Chondrocyte (in vitro differentiated cells): ENCODE results near the gene FUT4. TPM values are rescaled to one million over a fixed set of nuclear protein-coding genes. Genes with fewer than 3 reads are reported as not detected.

Experiments
- DNase-seq: peaks from one replicate; pipeline ENCODE4 v3.0.0; 2021; ENCODE audit warnings: mixed read lengths, low spot score
- H3K27ac Mint-ChIP-seq: one replicate; pipeline ENCODE4 v1.8.0; 2021; ENCODE audit warnings: mild to moderate bottlenecking, moderate library complexity, mixed read lengths; ENCODE audit not compliant: unreplicated experiment
- H3K27me3 Mint-ChIP-seq: 2 replicates; pipeline ENCODE4 v1.8.0; 2021; ENCODE audit warnings: low read depth, mixed read lengths
- H3K36me3 Mint-ChIP-seq: 2 replicates; pipeline ENCODE4 v1.8.0; 2021; ENCODE audit warnings: low read depth, mixed read lengths
- H3K4me1 Mint-ChIP-seq: 2 replicates; pipeline ENCODE4 v1.8.0; 2021; ENCODE audit warnings: low read depth, mild to moderate bottlenecking, mixed read lengths
- H3K4me3 Mint-ChIP-seq: one replicate; pipeline ENCODE4 v1.8.0; 2021; ENCODE audit warnings: mild to moderate bottlenecking, moderate library complexity, mixed read lengths; ENCODE audit not compliant: unreplicated experiment
- H3K9me3 Mint-ChIP-seq: 2 replicates; pipeline ENCODE4 v1.8.0; 2021; ENCODE audit warnings: low read depth, mixed read lengths
- CTCF ChIP-seq: fragments of 200-600 bp; sonication (generic); IDR thresholded peaks from 2 replicates; pipeline ENCODE4 v1.5.0; 2021; ENCODE audit warnings: antibody characterized with exemption, mild to moderate bottlenecking, moderate library complexity
- total RNA-seq: library from RNA; stranded (reverse); gene quantifications from 3 replicates; pipeline ENCODE4 v1.2.1, GENCODE V29; 2021

The FUT4 gene
- total RNA-seq, 1 donor from 2014 or later = 7.7 TPM

DNA sequence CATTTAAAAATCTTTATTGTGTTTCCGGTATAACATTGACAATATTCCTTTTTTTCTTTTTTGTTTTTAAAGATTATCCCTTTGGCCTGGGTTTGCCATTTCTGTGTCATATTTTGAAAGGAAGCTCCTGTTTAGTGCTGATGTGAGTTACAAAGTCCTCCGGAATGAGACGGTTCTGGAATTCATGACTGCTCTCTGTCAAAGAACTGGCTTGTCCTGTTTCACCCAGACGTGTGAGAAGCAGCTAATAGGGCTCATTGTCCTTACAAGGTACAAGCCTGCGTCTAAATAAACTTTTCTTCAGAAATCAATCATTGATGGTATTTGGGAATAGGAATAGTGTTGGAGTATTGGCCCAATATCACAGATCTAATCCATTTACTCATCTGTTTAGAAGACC lies 43.3 kb downstream of the FUT4 start:
- Mint-ChIP-seq H3K4me1 (no peaks in the 10 kb centered on the region), H3K27ac (no peak overlapping the region), H3K27me3 (no peaks in the 10 kb centered on the region), H3K4me3 (no peak overlapping the region), H3K9me3 (no peaks in the 10 kb centered on the region), H3K36me3 (peaks cover 18% of the 10 kb centered on the region)
- TF ChIP-seq CTCF = no peak
- DNase-seq = no peak

GRCh38 chr11:94588366-94588942 lies 44.7 kb downstream of the FUT4 start:
- peaks cover 18% of the 10 kb centered on the region for H3K36me3 Mint-ChIP-seq
- no peaks in the 10 kb centered on the region for H3K9me3 Mint-ChIP-seq
- H3K4me3 Mint-ChIP-seq = no peak overlapping the region
- DNase-seq = no peak
- H3K27me3 Mint-ChIP-seq = no peaks in the 10 kb centered on the region
- no peak for TF ChIP-seq CTCF
- no peaks in the 10 kb centered on the region for H3K4me1 Mint-ChIP-seq
- no peak overlapping the region for H3K27ac Mint-ChIP-seq

- DNase-seq = no peak
- Mint-ChIP-seq H3K27ac (no peak overlapping the region), H3K36me3 (peaks cover 20% of the 10 kb centered on the region), H3K27me3 (no peaks in the 10 kb centered on the region), H3K4me1 (no peaks in the 10 kb centered on the region), H3K9me3 (no peaks in the 10 kb centered on the region), H3K4me3 (no peak overlapping the region)
- no peak for TF ChIP-seq CTCF
Observed at GRCh38 chr11:94590352-94591041, 46.8 kb downstream of the FUT4 start.

DNA sequence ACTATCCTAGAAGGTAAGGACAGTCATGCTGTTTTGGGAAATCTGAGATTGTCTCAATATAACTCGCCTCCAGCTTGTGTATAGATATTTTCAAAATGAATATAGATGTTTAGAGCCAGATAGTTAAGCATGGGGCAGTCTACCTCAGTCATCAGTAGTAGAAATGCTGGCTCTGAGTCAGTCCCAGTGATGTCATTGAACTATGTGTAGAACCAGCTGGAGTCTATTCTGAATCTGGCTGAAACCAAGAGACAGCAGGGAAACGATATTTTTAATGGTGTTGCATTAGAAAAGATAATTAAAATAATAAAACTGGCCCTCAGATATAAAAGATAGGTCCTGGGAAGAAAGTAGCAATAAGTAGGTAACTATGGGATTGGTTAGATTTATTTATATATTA lies 49.3 kb downstream of the FUT4 start:
- TF ChIP-seq CTCF = no peak
- Mint-ChIP-seq H3K27me3 (no peaks in the 10 kb centered on the region), H3K36me3 (peaks cover 20% of the 10 kb centered on the region), H3K27ac (no peak overlapping the region), H3K4me3 (no peak overlapping the region), H3K9me3 (no peaks in the 10 kb centered on the region), H3K4me1 (peaks cover 2% of the 10 kb centered on the region)
- no peak for DNase-seq

DNA sequence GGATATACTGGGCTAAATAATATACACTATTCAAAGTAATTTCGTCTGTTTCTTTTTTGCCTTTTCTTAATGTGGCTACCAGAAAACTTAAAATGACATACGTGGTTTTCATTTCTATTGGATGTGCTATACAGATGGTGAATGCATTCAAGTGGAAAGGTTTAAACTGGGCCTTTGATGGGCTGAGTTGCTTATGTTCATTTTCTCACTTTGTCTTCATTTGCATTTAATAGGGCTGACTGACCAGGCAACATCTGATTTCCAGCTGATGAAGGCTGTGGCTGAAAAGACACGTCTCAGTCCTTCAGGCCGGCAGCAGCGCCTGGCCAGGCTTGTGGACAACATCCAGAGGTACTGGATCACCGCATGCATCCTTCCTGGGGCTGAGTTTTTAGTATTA lies 51.4 kb downstream of the FUT4 start:
- DNase-seq = no peak
- H3K4me1 Mint-ChIP-seq = peaks cover 3% of the 10 kb centered on the region
- peaks cover 21% of the 10 kb centered on the region for H3K36me3 Mint-ChIP-seq
- no peaks in the 10 kb centered on the region for H3K9me3 Mint-ChIP-seq
- H3K4me3 Mint-ChIP-seq = no peak overlapping the region
- no peak for TF ChIP-seq CTCF
- no peak overlapping the region for H3K27ac Mint-ChIP-seq
- no peaks in the 10 kb centered on the region for H3K27me3 Mint-ChIP-seq
